Activated gamma-delta T cell treated with Interleukin-2 at 50 U/mL for 16 hours (primary cell): ENCODE data around the gene VCL.

Experiments used
- DNase-seq: peaks from one replicate; pipeline ENCODE4 v3.0.0-alpha.2; 2020

VCL gene

GRCh38 chr10:74160013-74160412 lies 162.1 kb downstream of the VCL start:
- no peak for DNase-seq

- DNase-seq: no peak
Observed at GRCh38 chr10:74163319-74164068, 165.6 kb downstream of the VCL start.

- no peak for DNase-seq
Observed at GRCh38 chr10:74164716-74165529, 167.0 kb downstream of the VCL start.

GRCh38 chr10:74165530-74165901 lies 167.6 kb downstream of the VCL start:
- DNase-seq: no peak

- DNase-seq: no peak
Observed at GRCh38 chr10:74167443-74167842, 169.5 kb downstream of the VCL start.
